Measurements from ENCODE around the gene MED20. TPM values are rescaled to one million over a fixed set of nuclear protein-coding genes. Genes with fewer than 3 reads are reported as not detected.

MED20 gene
- total RNA-seq, 4 donors from 2014 or later, result 15.7 to 18.7 (median 17.0) TPM

GRCh38 chr6:41939848-41940758, 19.2 kb upstream of the MED20 start:
- 13% methylated on average over 3 to 4 of the region's 27 CpGs for WGBS, 2 donors (ENCODE audit: low coverage in 1 of 2)
- Histone ChIP-seq H3K27ac (peak overlapping the region in 3 of 4 donors; percentile 90 to 93 (median 92)), H3K9me3 (no peaks in the 10 kb centered on the region), H3K4me1 (peaks cover 2 to 66% (median 34%) of the 10 kb centered on the region in 3 donors), H3K4me3 (peak overlapping the region; percentile 48 to 76), H3K36me3 (peaks cover 0 to 20% of the 10 kb centered on the region in 2 donors), H3K27me3 (no peaks in the 10 kb centered on the region)
- no peak for TF ChIP-seq POLR2A (IDR thresholded peaks at IDR 0.05)
- no peak for TF ChIP-seq EP300 (IDR thresholded peaks at IDR 0.05)
- TF ChIP-seq POLR2AphosphoS5 (IDR thresholded peaks at IDR 0.05), result no peak
- no peak for TF ChIP-seq CTCF (IDR thresholded peaks at IDR 0.05)
- ATAC-seq, result no peak

- H3K27ac ChIP-seq, result peak overlapping the region in 3 of 4 donors; percentile 90 to 93 (median 92)
- TF ChIP-seq POLR2A (IDR thresholded peaks at IDR 0.05) (no peak), POLR2AphosphoS5 (IDR thresholded peaks at IDR 0.05) (no peak), EP300 (IDR thresholded peaks at IDR 0.05) (no peak), CTCF (IDR thresholded peaks at IDR 0.05) (no peak)
- H3K9me3 ChIP-seq, result no peaks in the 10 kb centered on the region
- no peaks in the 10 kb centered on the region for H3K27me3 ChIP-seq
- no peak overlapping the region for H3K4me3 ChIP-seq
- 27% methylated on average over 5 of the region's 11 CpGs; no CpG with 5 or more reads in 1 of the 2 donors for WGBS, 2 donors (ENCODE audit: low coverage in 1 of 2)
- H3K4me1 ChIP-seq, result peaks cover 2 to 66% (median 34%) of the 10 kb centered on the region in 3 donors
- no peak for ATAC-seq
- peaks cover 0 to 27% of the 10 kb centered on the region in 2 donors for H3K36me3 ChIP-seq
These were observed 18.4 kb upstream of the MED20 start for GRCh38 chr6:41939176-41939847.

- Histone ChIP-seq H3K4me1 (peaks cover 2 to 66% (median 34%) of the 10 kb centered on the region in 3 donors), H3K27ac (peak overlapping the region in 3 of 4 donors; percentile 90 to 93 (median 92)), H3K9me3 (no peaks in the 10 kb centered on the region), H3K36me3 (peaks cover 0 to 34% of the 10 kb centered on the region in 2 donors), H3K27me3 (no peaks in the 10 kb centered on the region), H3K4me3 (no peak overlapping the region)
- ATAC-seq, result no peak
- WGBS, 2 donors (ENCODE audit: low coverage in 1 of 2), result 57 to 68% methylated on average over 4 of the region's 5 CpGs
- TF ChIP-seq EP300 (IDR thresholded peaks at IDR 0.05) (no peak), CTCF (IDR thresholded peaks at IDR 0.05) (no peak), POLR2A (IDR thresholded peaks at IDR 0.05) (no peak), POLR2AphosphoS5 (IDR thresholded peaks at IDR 0.05) (no peak)
These were observed 17.7 kb upstream of the MED20 start for GRCh38 chr6:41938590-41939175.

GRCh38 chr6:41937861-41938574, 17.1 kb upstream of the MED20 start:
- Histone ChIP-seq H3K27ac (peak overlapping the region in 3 of 4 donors; percentile 90 to 93 (median 92)), H3K4me1 (peaks cover 2 to 66% (median 34%) of the 10 kb centered on the region in 3 donors), H3K27me3 (no peaks in the 10 kb centered on the region), H3K4me3 (no peak overlapping the region), H3K9me3 (no peaks in the 10 kb centered on the region), H3K36me3 (peaks cover 0 to 40% of the 10 kb centered on the region in 2 donors)
- no peak for ATAC-seq
- 42 to 80% methylated on average over 1 to 2 of the region's 4 CpGs for WGBS, 2 donors (ENCODE audit: low coverage in 1 of 2)
- TF ChIP-seq EP300 (IDR thresholded peaks at IDR 0.05), result no peak
- TF ChIP-seq CTCF (IDR thresholded peaks at IDR 0.05), result no peak

Measured in gastroesophageal sphincter (tissue), 4 donors.